H1 (cell line): ENCODE data around the gene COPZ2. TPM values are rescaled to one million over a fixed set of nuclear protein-coding genes. Genes with fewer than 3 reads are reported as not detected.

Experiments used
- BRCA1 ChIP-seq: IDR thresholded peaks from 2 replicates; pipeline ENCODE4 v1.6.1; 2012; ENCODE audit warnings: low read depth, low read length, improper control_type of control experiment
- SP4 ChIP-seq: IDR thresholded peaks from 2 replicates; pipeline ENCODE4 v1.6.1; 2012; ENCODE audit warnings: low read length, inconsistent platforms
- polyA plus RNA-seq, 7 experiments: library from polyadenylated mRNA; depleted of rRNA in 3 of 7; stranded (reverse) in 5 of 7; unstranded in 2 of 7; fragments of >200 nt in 5 of 7; fragments of 200-250 nt in 2 of 7; gene quantifications; 1 replicate in 5 of 7; 2 replicates in 1 of 7; 4 replicates in 1 of 7; pipeline versions ENCODE4 v1.2.1 to v1.2.3, GENCODE V29; 2011 to 2013; ENCODE audit warnings: missing spikeins in 2 of 7, mixed read lengths in 2 of 7
- total RNA-seq: library from RNA; stranded (reverse); fragmentation: NEBNext Ultra II Directional; extraction: Animal tissue kit (Norgen Biotek cat#: 25700); gene quantifications from 2 replicates; pipeline ENCODE4 v1.2.1, GENCODE V29; 2021
- TF ChIP-seq, protein P1 (sequence below): fragments of 300-600 bp; sonication (generic); IDR thresholded peaks from 2 replicates; pipeline ENCODE4 v1.7.1; 2012; ENCODE audit warnings: low read length, moderate library complexity, mild to moderate bottlenecking, inconsistent platforms; ENCODE audit not compliant: insufficient replicate concordance

The COPZ2 gene
- total and polyA plus RNA-seq, 2 of the 8 experiments (the other 6 are each of a cell fraction or from before 2014, with no cell fraction given) = 0.24 TPM; not detected in 1

DNA sequence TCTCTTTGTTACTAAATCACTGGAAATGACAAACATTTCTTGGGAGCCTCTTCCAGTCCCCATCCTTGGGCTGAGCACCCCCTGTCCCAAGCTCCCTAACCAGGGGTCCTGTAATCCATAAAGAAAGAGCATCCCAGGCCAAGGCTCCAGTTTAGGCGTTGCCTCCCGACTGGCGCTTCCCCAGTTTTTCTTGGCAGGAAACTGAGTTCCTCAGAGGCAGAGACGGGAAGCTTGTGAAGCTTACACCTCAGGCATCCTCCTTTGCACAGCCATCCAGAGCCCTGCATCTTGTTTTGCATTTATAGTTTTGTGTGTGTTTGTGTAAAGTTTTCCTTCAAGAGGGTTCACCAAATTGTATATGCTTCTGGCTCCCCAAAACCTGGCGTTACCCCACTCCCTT lies 7.1 kb downstream of the COPZ2 start (continued):
- no peak for TF ChIP-seq BRCA1
- TF ChIP-seq, protein P1, sequence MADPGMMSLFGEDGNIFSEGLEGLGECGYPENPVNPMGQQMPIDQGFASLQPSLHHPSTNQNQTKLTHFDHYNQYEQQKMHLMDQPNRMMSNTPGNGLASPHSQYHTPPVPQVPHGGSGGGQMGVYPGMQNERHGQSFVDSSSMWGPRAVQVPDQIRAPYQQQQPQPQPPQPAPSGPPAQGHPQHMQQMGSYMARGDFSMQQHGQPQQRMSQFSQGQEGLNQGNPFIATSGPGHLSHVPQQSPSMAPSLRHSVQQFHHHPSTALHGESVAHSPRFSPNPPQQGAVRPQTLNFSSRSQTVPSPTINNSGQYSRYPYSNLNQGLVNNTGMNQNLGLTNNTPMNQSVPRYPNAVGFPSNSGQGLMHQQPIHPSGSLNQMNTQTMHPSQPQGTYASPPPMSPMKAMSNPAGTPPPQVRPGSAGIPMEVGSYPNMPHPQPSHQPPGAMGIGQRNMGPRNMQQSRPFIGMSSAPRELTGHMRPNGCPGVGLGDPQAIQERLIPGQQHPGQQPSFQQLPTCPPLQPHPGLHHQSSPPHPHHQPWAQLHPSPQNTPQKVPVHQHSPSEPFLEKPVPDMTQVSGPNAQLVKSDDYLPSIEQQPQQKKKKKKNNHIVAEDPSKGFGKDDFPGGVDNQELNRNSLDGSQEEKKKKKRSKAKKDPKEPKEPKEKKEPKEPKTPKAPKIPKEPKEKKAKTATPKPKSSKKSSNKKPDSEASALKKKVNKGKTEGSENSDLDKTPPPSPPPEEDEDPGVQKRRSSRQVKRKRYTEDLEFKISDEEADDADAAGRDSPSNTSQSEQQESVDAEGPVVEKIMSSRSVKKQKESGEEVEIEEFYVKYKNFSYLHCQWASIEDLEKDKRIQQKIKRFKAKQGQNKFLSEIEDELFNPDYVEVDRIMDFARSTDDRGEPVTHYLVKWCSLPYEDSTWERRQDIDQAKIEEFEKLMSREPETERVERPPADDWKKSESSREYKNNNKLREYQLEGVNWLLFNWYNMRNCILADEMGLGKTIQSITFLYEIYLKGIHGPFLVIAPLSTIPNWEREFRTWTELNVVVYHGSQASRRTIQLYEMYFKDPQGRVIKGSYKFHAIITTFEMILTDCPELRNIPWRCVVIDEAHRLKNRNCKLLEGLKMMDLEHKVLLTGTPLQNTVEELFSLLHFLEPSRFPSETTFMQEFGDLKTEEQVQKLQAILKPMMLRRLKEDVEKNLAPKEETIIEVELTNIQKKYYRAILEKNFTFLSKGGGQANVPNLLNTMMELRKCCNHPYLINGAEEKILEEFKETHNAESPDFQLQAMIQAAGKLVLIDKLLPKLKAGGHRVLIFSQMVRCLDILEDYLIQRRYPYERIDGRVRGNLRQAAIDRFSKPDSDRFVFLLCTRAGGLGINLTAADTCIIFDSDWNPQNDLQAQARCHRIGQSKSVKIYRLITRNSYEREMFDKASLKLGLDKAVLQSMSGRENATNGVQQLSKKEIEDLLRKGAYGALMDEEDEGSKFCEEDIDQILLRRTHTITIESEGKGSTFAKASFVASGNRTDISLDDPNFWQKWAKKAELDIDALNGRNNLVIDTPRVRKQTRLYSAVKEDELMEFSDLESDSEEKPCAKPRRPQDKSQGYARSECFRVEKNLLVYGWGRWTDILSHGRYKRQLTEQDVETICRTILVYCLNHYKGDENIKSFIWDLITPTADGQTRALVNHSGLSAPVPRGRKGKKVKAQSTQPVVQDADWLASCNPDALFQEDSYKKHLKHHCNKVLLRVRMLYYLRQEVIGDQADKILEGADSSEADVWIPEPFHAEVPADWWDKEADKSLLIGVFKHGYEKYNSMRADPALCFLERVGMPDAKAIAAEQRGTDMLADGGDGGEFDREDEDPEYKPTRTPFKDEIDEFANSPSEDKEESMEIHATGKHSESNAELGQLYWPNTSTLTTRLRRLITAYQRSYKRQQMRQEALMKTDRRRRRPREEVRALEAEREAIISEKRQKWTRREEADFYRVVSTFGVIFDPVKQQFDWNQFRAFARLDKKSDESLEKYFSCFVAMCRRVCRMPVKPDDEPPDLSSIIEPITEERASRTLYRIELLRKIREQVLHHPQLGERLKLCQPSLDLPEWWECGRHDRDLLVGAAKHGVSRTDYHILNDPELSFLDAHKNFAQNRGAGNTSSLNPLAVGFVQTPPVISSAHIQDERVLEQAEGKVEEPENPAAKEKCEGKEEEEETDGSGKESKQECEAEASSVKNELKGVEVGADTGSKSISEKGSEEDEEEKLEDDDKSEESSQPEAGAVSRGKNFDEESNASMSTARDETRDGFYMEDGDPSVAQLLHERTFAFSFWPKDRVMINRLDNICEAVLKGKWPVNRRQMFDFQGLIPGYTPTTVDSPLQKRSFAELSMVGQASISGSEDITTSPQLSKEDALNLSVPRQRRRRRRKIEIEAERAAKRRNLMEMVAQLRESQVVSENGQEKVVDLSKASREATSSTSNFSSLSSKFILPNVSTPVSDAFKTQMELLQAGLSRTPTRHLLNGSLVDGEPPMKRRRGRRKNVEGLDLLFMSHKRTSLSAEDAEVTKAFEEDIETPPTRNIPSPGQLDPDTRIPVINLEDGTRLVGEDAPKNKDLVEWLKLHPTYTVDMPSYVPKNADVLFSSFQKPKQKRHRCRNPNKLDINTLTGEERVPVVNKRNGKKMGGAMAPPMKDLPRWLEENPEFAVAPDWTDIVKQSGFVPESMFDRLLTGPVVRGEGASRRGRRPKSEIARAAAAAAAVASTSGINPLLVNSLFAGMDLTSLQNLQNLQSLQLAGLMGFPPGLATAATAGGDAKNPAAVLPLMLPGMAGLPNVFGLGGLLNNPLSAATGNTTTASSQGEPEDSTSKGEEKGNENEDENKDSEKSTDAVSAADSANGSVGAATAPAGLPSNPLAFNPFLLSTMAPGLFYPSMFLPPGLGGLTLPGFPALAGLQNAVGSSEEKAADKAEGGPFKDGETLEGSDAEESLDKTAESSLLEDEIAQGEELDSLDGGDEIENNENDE = no peak
- TF ChIP-seq SP4 = no peak
